ENCODE results near the gene FAHD2A. TPM values are rescaled to one million over a fixed set of nuclear protein-coding genes. Genes with fewer than 3 reads are reported as not detected.
A peak's percentile ranks its signal among the peaks of the same experiment; 100 is the strongest.

FAHD2A gene
- total RNA-seq, 2 experiments from 2014 or later, result 36.0 to 38.6 TPM

DNA sequence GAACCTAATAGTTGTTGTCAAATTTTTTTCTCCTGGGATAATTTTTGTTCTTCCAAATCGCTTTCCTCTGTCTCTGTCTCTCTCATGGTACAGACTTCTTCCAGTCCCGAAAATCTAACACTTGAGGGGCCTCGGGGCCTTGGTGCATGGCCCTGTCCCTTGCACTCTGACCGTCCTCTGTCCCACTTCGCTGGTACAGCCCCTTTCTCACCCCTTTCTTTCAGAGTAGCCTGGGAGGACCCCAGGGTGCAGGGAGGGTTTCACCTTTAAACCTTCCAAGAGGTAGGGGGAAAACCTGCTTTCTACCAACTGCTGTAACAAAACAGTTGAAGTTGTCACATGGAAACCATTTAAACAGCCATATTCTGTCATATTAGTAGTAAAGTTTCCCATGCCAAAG is 22.2 kb upstream of the FAHD2A start:
- no peak for ATAC-seq
- Mint-ChIP-seq H3K27ac (no peak overlapping the region), H3K9me3 (ENCODE audit: low read depth) (no peaks in the 10 kb centered on the region), H3K27me3 (peaks cover 10% of the 10 kb centered on the region), H3K36me3 (no peaks in the 10 kb centered on the region), H3K4me3 (no peak overlapping the region), H3K4me1 (no peaks in the 10 kb centered on the region)
- DNase-seq, result no peak
- CTCF ChIA-PET, result interaction anchor here (2.5 kb wide), 1 partner anchor 9 kb away, joined by 10 read pairs; no protein-coding TSS in a partner anchor

DNA sequence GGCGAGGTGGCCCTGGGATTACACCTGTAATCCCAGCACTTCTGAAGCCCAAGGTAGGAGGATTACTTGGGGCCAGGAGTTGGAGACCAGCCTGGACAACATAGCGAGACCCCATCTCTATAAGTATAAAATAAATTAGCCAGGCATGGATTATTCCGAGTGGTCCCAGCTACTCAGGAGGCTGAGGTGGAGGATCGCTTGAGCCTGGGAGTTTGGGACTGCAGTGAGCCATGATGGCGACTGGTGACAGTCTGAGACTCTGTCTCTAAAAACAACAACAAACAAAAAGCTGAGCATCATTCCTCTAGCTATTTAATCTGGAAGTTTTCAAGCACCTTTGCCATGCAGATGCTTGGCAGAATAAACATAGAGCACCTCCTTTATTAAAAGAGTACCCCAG is 21.8 kb upstream of the FAHD2A start:
- ATAC-seq (no peak), DNase-seq (no peak)
- Mint-ChIP-seq H3K4me3 (no peak overlapping the region), H3K27me3 (peaks cover 10% of the 10 kb centered on the region), H3K36me3 (no peaks in the 10 kb centered on the region), H3K4me1 (no peaks in the 10 kb centered on the region), H3K27ac (no peak overlapping the region), H3K9me3 (ENCODE audit: low read depth) (no peaks in the 10 kb centered on the region)
- CTCF ChIA-PET, result interaction anchor here (2.5 kb wide), 1 partner anchor 8 kb away, joined by 10 read pairs; no protein-coding TSS in a partner anchor

- H3K4me3 Mint-ChIP-seq, result no peak overlapping the region
- no peaks in the 10 kb centered on the region for H3K36me3 Mint-ChIP-seq
- H3K9me3 Mint-ChIP-seq (ENCODE audit: low read depth), result no peaks in the 10 kb centered on the region
- ATAC-seq, result no peak
- DNase-seq, result no peak
- peaks cover 10% of the 10 kb centered on the region for H3K27me3 Mint-ChIP-seq
- H3K27ac Mint-ChIP-seq, result no peak overlapping the region
- CTCF ChIA-PET, result interaction anchor here (2.5 kb wide), 1 partner anchor 8 kb away, joined by 10 read pairs; no protein-coding TSS in a partner anchor
- no peaks in the 10 kb centered on the region for H3K4me1 Mint-ChIP-seq
Observed at GRCh38 chr2:95381212-95382191, 21.0 kb upstream of the FAHD2A start.

DNA sequence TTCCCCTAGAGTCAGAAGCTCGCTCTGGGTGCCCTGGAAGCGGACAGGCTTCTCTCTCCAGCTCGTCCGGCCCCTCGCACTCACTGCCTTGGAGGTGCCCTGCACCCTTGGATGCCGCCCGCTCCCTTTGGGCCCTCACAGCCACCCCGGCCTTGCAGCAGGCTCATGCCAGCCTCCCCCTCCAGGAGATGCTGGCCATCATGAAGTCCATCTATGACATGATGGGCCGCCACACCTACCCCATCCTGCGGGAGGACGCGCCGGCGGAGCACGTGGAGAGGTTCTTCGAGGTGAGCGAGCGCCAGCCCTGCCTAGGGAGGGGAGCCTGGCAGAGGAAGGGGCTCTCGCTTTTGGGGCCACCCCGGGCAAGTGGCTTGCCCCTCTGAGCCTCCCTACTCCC is 20.3 kb upstream of the FAHD2A start:
- peaks cover 10% of the 10 kb centered on the region for H3K27me3 Mint-ChIP-seq
- ATAC-seq (no peak), DNase-seq (no peak)
- H3K4me3 Mint-ChIP-seq, result no peak overlapping the region
- no peaks in the 10 kb centered on the region for H3K9me3 Mint-ChIP-seq (ENCODE audit: low read depth)
- H3K36me3 Mint-ChIP-seq, result no peaks in the 10 kb centered on the region
- no peaks in the 10 kb centered on the region for H3K4me1 Mint-ChIP-seq
- CTCF ChIA-PET, result no interaction called here
- H3K27ac Mint-ChIP-seq, result no peak overlapping the region

- Mint-ChIP-seq H3K4me3 (no peak overlapping the region), H3K27me3 (peaks cover 10% of the 10 kb centered on the region), H3K36me3 (no peaks in the 10 kb centered on the region), H3K4me1 (no peaks in the 10 kb centered on the region), H3K9me3 (ENCODE audit: low read depth) (no peaks in the 10 kb centered on the region), H3K27ac (no peak overlapping the region)
- ATAC-seq (no peak), DNase-seq (no peak)
- CTCF ChIA-PET, result interaction anchor here (0.7 kb wide), 1 partner anchor 963 kb away, joined by 3 read pairs; no protein-coding TSS in a partner anchor
Observed at GRCh38 chr2:95382686-95383634, 19.5 kb upstream of the FAHD2A start.

DNA sequence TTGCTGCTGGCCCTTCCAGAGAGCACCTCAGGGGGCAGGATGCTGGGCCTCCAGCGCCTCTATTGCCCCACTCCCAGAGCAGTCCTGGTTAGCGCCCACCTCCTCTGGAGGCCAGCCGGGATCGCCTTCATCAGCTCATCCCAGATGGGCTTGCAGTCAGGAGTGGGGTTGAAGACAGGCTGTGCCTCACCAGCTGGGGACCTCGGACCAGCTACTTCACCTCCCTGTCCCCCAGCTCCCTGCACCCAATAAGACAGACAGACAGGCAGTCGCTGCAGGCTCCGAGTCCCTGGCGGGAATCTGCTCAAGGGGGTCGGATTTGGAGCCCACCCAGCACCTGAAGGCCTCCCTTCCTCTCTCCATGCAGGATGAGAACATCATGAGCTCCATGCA is 18.9 kb upstream of the FAHD2A start:
- Mint-ChIP-seq H3K27ac (no peak overlapping the region), H3K4me3 (no peak overlapping the region), H3K4me1 (no peaks in the 10 kb centered on the region), H3K27me3 (peaks cover 10% of the 10 kb centered on the region), H3K9me3 (ENCODE audit: low read depth) (no peaks in the 10 kb centered on the region), H3K36me3 (no peaks in the 10 kb centered on the region)
- CTCF ChIA-PET, result interaction anchor here (0.7 kb wide), 1 partner anchor 962 kb away, joined by 3 read pairs; no protein-coding TSS in a partner anchor
- ATAC-seq (no peak), DNase-seq (no peak)

DNA sequence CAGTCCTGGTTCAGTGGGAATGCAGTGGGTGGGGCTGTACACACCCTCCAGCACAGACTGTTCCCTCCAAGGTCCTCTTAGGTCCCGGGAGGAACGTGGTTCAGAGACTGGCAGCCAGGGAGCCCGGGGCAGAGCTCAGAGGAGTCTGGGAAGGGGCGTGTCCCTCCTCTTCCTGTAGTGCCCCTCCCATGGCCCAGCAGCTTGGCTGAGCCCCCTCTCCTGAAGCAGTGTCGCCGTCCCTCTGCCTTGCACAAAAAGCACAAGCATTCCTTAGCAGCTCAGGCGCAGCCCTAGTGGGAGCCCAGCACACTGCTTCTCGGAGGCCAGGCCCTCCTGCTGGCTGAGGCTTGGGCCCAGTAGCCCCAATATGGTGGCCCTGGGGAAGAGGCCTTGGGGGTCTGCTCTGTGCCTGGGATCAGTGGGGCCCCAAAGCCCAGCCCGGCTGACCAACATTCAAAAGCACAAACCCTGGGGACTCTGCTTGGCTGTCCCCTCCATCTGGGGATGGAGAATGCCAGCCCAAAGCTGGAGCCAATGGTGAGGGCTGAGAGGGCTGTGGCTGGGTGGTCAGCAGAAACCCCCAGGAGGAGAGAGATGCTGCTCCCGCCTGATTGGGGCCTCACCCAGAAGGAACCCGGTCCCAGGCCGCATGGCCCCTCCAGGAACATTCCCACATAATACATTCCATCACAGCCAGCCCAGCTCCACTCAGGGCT is 17.5 kb upstream of the FAHD2A start:
- ATAC-seq (no peak), DNase-seq (no peak)
- Mint-ChIP-seq H3K4me1 (no peaks in the 10 kb centered on the region), H3K27ac (no peak overlapping the region), H3K27me3 (peaks cover 4% of the 10 kb centered on the region), H3K9me3 (ENCODE audit: low read depth) (no peaks in the 10 kb centered on the region), H3K4me3 (no peak overlapping the region), H3K36me3 (no peaks in the 10 kb centered on the region)
- CTCF ChIA-PET, result interaction anchor here (0.7 to 0.9 kb wide), 2 partner anchors 11 to 28 kb away, joined by 3 read pairs; no protein-coding TSS in a partner anchor

DNA sequence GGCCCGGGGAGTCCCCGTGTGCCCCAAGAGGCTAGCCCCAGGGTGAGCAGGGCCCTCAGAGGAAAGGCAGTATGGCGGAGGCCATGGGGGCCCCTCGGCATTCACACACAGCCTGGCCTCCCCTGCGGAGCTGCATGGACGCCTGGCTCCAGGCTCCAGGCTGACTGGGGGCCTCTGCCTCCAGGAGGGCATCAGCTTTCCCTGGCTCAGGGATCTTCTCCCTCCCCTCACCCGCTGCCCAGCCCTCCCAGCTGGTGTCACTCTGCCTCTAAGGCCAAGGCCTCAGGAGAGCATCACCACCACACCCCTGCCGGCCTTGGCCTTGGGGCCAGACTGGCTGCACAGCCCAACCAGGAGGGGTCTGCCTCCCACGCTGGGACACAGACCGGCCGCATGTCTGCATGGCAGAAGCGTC is 16.9 kb upstream of the FAHD2A start:
- Mint-ChIP-seq H3K9me3 (ENCODE audit: low read depth) (no peaks in the 10 kb centered on the region), H3K4me3 (no peak overlapping the region), H3K4me1 (no peaks in the 10 kb centered on the region), H3K36me3 (no peaks in the 10 kb centered on the region), H3K27me3 (no peaks in the 10 kb centered on the region), H3K27ac (no peak overlapping the region)
- CTCF ChIA-PET, result interaction anchor here (0.7 kb wide), 1 partner anchor 12 kb away, joined by 3 read pairs; no protein-coding TSS in a partner anchor
- DNase-seq (no peak), ATAC-seq (no peak)

GRCh38 chr2:95386031-95386430 is 16.5 kb upstream of the FAHD2A start:
- no peaks in the 10 kb centered on the region for H3K4me1 Mint-ChIP-seq
- CTCF ChIA-PET, result interaction anchor here (1.5 kb wide), 1 partner anchor 23 kb away, joined by 3 read pairs; no protein-coding TSS in a partner anchor

DNA sequence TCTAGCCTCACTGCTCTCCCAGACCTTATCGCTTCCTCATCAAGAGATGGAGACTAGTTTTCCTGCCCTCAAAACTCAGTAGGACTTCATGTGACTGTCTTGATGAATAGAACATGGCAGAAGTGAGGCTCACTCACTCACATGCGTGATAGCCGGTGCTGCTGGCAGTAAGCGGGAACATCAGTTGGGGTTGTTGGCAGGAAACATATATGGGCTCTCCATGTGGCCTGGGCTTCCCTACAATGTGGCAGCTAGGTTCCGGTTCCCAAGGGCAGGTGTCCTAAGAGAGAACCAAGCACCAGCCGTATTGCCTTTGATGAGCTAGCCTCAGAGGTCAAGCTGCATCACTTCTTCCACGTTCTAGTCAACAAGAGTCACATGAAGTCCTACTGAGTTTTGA is 15.2 kb upstream of the FAHD2A start:
- no peak for DNase-seq
- no peak overlapping the region for H3K4me3 Mint-ChIP-seq
- CTCF ChIA-PET, result interaction anchor here (0.7 to 1.5 kb wide), 3 partner anchors 9 to 364 kb away, joined by 3 read pairs; no protein-coding TSS in a partner anchor
- H3K4me1 Mint-ChIP-seq, result no peaks in the 10 kb centered on the region
- H3K27me3 Mint-ChIP-seq, result no peaks in the 10 kb centered on the region
- H3K9me3 Mint-ChIP-seq (ENCODE audit: low read depth), result no peaks in the 10 kb centered on the region
- no peak for ATAC-seq
- no peaks in the 10 kb centered on the region for H3K36me3 Mint-ChIP-seq
- H3K27ac Mint-ChIP-seq, result no peak overlapping the region

More at GRCh38 chr2:95386031-95386430, 16.5 kb upstream of the FAHD2A start:
- H3K27ac Mint-ChIP-seq, result no peak overlapping the region
- DNase-seq, result no peak
- no peaks in the 10 kb centered on the region for H3K27me3 Mint-ChIP-seq
- no peaks in the 10 kb centered on the region for H3K36me3 Mint-ChIP-seq
- no peak overlapping the region for H3K4me3 Mint-ChIP-seq
- H3K9me3 Mint-ChIP-seq (ENCODE audit: low read depth), result no peaks in the 10 kb centered on the region
- no peak for ATAC-seq

DNA sequence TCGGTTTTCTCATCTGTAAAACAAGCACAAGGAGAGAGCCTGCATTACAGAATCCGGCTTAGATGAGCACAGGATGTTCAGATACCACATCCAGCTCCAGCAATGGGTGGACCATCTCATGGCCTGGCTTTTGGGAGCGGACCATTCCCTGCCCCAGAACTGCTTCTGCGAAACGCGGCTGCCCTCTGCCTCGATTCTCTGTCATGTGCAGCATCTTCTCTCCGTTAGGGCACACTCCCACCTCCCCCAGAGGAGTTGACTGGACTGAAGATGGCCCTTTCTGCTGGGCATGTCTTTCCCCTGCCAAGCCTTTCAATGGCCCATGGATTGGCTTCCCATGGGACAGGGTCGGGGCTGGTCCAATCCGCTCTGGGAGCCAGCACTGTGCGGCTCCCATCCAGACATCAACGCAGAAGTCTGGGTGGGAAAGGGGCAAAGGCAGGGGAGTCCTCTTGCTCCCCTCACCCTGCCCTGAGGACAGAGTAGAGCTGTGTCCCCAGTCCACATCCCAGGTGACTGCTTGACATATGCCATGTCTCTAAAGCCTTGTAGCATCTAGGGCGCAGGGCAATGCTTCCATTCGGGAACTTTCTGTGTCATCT is 14.3 kb upstream of the FAHD2A start:
- CTCF ChIA-PET, result interaction anchor here (0.7 to 1.4 kb wide), 4 partner anchors 8 to 149 kb away, joined by 3 to 21 read pairs (median 4); partner anchors contain the start of gene FAHD2A
- Mint-ChIP-seq H3K36me3 (no peaks in the 10 kb centered on the region), H3K4me3 (no peak overlapping the region), H3K27me3 (no peaks in the 10 kb centered on the region), H3K27ac (no peak overlapping the region), H3K4me1 (no peaks in the 10 kb centered on the region), H3K9me3 (ENCODE audit: low read depth) (no peaks in the 10 kb centered on the region)
- ATAC-seq (no peak), DNase-seq (no peak)

- Mint-ChIP-seq H3K36me3 (no peaks in the 10 kb centered on the region), H3K9me3 (ENCODE audit: low read depth) (no peaks in the 10 kb centered on the region), H3K27ac (no peak overlapping the region), H3K4me3 (no peak overlapping the region), H3K4me1 (no peaks in the 10 kb centered on the region), H3K27me3 (no peaks in the 10 kb centered on the region)
- DNase-seq (no peak), ATAC-seq (peak; percentile 20)
- CTCF ChIA-PET, result interaction anchor here (0.8 to 1.4 kb wide), 7 partner anchors 9 to 216 kb away, joined by 3 to 21 read pairs (median 5); partner anchors contain the start of gene FAHD2A
Observed at GRCh38 chr2:95388856-95389244, 13.7 kb upstream of the FAHD2A start.
